ENCODE data around the gene BANP.

GRCh38 chr16:87963400-87963799, 12.2 kb downstream of the BANP start:
- no peak for TF ChIP-seq CTCF (IDR thresholded peaks at IDR 0.05)
- no peak for TF ChIP-seq EZH2 (IDR thresholded peaks at IDR 0.05)
- TF ChIP-seq EZH2phosphoT487 (IDR thresholded peaks at IDR 0.05): no peak

All from neural progenitor cell (in vitro differentiated cells).